Neural cell (in vitro differentiated cells): ENCODE data around the gene BRSK2. TPM values are rescaled to one million over a fixed set of nuclear protein-coding genes. Genes with fewer than 3 reads are reported as not detected.

Experiments used
- H2AFZ ChIP-seq: fragments of 200-600, 300-800 bp; sonication (generic), shearing (Covaris generic); 2 replicates; pipeline ENCODE4 v1.6.0; 2014; ENCODE audit warnings: low read depth, mild to moderate bottlenecking, antibody characterized with exemption, low read length, moderate library complexity
- H3F3A ChIP-seq: fragments of 200-600 bp; shearing (Covaris generic); 2 replicates; pipeline ENCODE4 v1.6.1; 2016; ENCODE audit warnings: mild to moderate bottlenecking, moderate library complexity, mixed read lengths, antibody characterized with exemption, low read length; ENCODE audit not compliant: insufficient read depth, poor library complexity, severe bottlenecking
- H3K27ac ChIP-seq: fragments of 200-600, 300-800 bp; sonication (generic), shearing (Covaris generic); 2 replicates; pipeline ENCODE4 v1.5.1; 2014; ENCODE audit warnings: mild to moderate bottlenecking, low read length, moderate library complexity
- H3K27me3 ChIP-seq: fragments of 300-800, 200-600 bp; sonication (generic), shearing (Covaris generic); 2 replicates; pipeline ENCODE4 v1.6.0; 2014; ENCODE audit warnings: mild to moderate bottlenecking, low read depth, low read length, moderate library complexity; ENCODE audit not compliant: insufficient read depth
- H3K36me3 ChIP-seq: fragments of 300-800, 200-600 bp; sonication (generic), shearing (Covaris generic); 2 replicates; pipeline ENCODE4 v1.5.1; 2014; ENCODE audit warnings: mild to moderate bottlenecking, antibody characterized with exemption, low read length, moderate library complexity; ENCODE audit not compliant: insufficient read depth
- H3K4me2 ChIP-seq: fragments of 300-800, 200-600 bp; sonication (generic), shearing (Covaris generic); 2 replicates; pipeline ENCODE4 v1.6.0; 2014; ENCODE audit warnings: mild to moderate bottlenecking, low read length
- H3K4me3 ChIP-seq: fragments of 300-800, 200-600 bp; sonication (generic), shearing (Covaris generic); 2 replicates; pipeline ENCODE4 v1.5.1; 2014; ENCODE audit warnings: mild to moderate bottlenecking, low read length, moderate library complexity
- H3K79me2 ChIP-seq: fragments of 200-600 bp; shearing (Covaris generic); replicated peaks from 2 replicates; pipeline ENCODE4 v1.6.0; 2014; ENCODE audit warnings: mild to moderate bottlenecking, low read length, moderate library complexity; ENCODE audit not compliant: insufficient read depth
- H3K9ac ChIP-seq: fragments of 300-800, 200-600 bp; sonication (generic), shearing (Covaris generic); 2 replicates; pipeline ENCODE4 v1.6.1; 2016; ENCODE audit warnings: mild to moderate bottlenecking, low read length, mixed read lengths
- H3K9me2 ChIP-seq: fragments of 200-600 bp; shearing (Covaris generic); 2 replicates; pipeline ENCODE4 v1.6.1; 2016; ENCODE audit warnings: mild to moderate bottlenecking, low read length, mixed read lengths; ENCODE audit not compliant: insufficient read depth
- H3K9me3 ChIP-seq: fragments of 200-600, 300-800 bp; sonication (generic), shearing (Covaris generic); 2 replicates; pipeline ENCODE4 v1.6.1; 2016; ENCODE audit warnings: mild to moderate bottlenecking, mixed run types, low read length, moderate library complexity, mixed read lengths
- H4K20me1 ChIP-seq: fragments of 200-600 bp; shearing (Covaris generic); 2 replicates; pipeline ENCODE4 v1.6.1; 2016; ENCODE audit warnings: mild to moderate bottlenecking, mixed run types; ENCODE audit not compliant: insufficient read depth
- EP300 ChIP-seq: fragments of 450-650 bp; conservative IDR thresholded peaks from 2 replicates; pipeline ENCODE4 v1.6.1; 2014; ENCODE audit warnings: antibody characterized with exemption, mild to moderate bottlenecking, moderate library complexity; ENCODE audit not compliant: poor library complexity, severe bottlenecking
- EZH2 ChIP-seq: fragments of 200-600, 300-800 bp; shearing (Covaris generic), sonication (generic); IDR thresholded peaks from 2 replicates; pipeline ENCODE4 v1.6.1; 2014; ENCODE audit warnings: antibody characterized with exemption, low read length, borderline replicate concordance, mild to moderate bottlenecking; ENCODE audit not compliant: insufficient read depth, poor library complexity, severe bottlenecking
- MXI1 ChIP-seq: fragments of 450-650 bp; conservative IDR thresholded peaks from 2 replicates; pipeline ENCODE4 v1.6.1; 2014; ENCODE audit warnings: antibody characterized with exemption, mild to moderate bottlenecking; ENCODE audit not compliant: poor library complexity, severe bottlenecking
- POLR2AphosphoS5 ChIP-seq: IDR thresholded peaks from 2 replicates; pipeline ENCODE4 v1.6.1; 2012
- RAD21 ChIP-seq: fragments of 450-650 bp; conservative IDR thresholded peaks from 2 replicates; pipeline ENCODE4 v1.6.1; 2014; ENCODE audit warnings: antibody characterized with exemption, mild to moderate bottlenecking, moderate library complexity
- SMC3 ChIP-seq: fragments of 450-650 bp; conservative IDR thresholded peaks from 2 replicates; pipeline ENCODE4 v1.6.1; 2014; ENCODE audit warnings: antibody characterized with exemption, mild to moderate bottlenecking, moderate library complexity; ENCODE audit not compliant: poor library complexity
- TAF1 ChIP-seq: IDR thresholded peaks from 2 replicates; pipeline ENCODE4 v1.6.1; 2012; ENCODE audit warnings: low read depth
- polyA plus RNA-seq: library from polyadenylated mRNA; depleted of rRNA; stranded (reverse); fragments of >200 nt; gene quantifications from 2 replicates; pipeline ENCODE4 v1.2.3, GENCODE V29; 2014
- TF ChIP-seq, protein P1 (sequence below): IDR thresholded peaks from 2 replicates; pipeline ENCODE4 v1.6.1; 2012; ENCODE audit warnings: borderline replicate concordance
- TF ChIP-seq, protein P2 (sequence below): fragments of 450-650 bp; IDR thresholded peaks from 2 replicates; pipeline ENCODE4 v1.5.1; 2014; ENCODE audit warnings: antibody characterized with exemption, mild to moderate bottlenecking, moderate library complexity; ENCODE audit not compliant: poor library complexity, severe bottlenecking

Gene BRSK2
- polyA plus RNA-seq, 1 donor from 2014 or later = 47.5 TPM

- H4K20me1 ChIP-seq = no peaks in the 10 kb centered on the region
- H3K9ac ChIP-seq = no peak overlapping the region
- no peaks in the 10 kb centered on the region for H3F3A ChIP-seq
- no peaks in the 10 kb centered on the region for H3K79me2 ChIP-seq
- no peak overlapping the region for H3K27ac ChIP-seq
- H3K36me3 ChIP-seq = no peaks in the 10 kb centered on the region
- H2AFZ ChIP-seq = no peak overlapping the region
- H3K9me2 ChIP-seq = no peaks in the 10 kb centered on the region
- H3K4me3 ChIP-seq = no peak overlapping the region
- TF ChIP-seq, protein P1, sequence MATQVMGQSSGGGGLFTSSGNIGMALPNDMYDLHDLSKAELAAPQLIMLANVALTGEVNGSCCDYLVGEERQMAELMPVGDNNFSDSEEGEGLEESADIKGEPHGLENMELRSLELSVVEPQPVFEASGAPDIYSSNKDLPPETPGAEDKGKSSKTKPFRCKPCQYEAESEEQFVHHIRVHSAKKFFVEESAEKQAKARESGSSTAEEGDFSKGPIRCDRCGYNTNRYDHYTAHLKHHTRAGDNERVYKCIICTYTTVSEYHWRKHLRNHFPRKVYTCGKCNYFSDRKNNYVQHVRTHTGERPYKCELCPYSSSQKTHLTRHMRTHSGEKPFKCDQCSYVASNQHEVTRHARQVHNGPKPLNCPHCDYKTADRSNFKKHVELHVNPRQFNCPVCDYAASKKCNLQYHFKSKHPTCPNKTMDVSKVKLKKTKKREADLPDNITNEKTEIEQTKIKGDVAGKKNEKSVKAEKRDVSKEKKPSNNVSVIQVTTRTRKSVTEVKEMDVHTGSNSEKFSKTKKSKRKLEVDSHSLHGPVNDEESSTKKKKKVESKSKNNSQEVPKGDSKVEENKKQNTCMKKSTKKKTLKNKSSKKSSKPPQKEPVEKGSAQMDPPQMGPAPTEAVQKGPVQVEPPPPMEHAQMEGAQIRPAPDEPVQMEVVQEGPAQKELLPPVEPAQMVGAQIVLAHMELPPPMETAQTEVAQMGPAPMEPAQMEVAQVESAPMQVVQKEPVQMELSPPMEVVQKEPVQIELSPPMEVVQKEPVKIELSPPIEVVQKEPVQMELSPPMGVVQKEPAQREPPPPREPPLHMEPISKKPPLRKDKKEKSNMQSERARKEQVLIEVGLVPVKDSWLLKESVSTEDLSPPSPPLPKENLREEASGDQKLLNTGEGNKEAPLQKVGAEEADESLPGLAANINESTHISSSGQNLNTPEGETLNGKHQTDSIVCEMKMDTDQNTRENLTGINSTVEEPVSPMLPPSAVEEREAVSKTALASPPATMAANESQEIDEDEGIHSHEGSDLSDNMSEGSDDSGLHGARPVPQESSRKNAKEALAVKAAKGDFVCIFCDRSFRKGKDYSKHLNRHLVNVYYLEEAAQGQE = no peak
- TF ChIP-seq EP300 = no peak
- no peak overlapping the region for H3K4me2 ChIP-seq
- H3K9me3 ChIP-seq = no peaks in the 10 kb centered on the region
- H3K27me3 ChIP-seq = no peaks in the 10 kb centered on the region
These were observed 107.0 kb downstream of the BRSK2 start for GRCh38 chr11:1496761-1497095.

DNA sequence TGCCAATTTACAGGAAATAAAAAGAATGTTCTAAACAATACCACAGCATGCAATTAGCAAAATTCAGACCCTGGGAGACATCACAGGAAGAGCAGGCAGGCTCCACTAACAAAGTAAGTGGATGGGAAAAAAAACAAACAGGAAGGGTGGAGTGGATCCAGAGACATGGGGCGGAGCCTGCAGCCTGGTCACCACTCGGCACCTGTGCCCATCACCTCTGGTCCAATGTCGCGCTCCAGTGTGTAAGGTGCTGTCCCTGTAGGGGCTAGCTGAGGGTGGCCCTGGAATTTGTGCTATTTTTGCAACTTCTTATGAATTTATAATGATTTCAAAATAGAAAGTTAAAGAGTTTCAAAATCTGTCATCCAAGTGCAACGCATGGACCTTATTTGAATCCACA is 107.9 kb downstream of the BRSK2 start:
- Histone ChIP-seq H3K4me3 (no peak overlapping the region), H3K9ac (no peak overlapping the region), H2AFZ (no peak overlapping the region), H3F3A (no peaks in the 10 kb centered on the region), H3K79me2 (no peaks in the 10 kb centered on the region), H3K27me3 (no peaks in the 10 kb centered on the region), H3K9me2 (no peaks in the 10 kb centered on the region), H3K36me3 (no peaks in the 10 kb centered on the region), H3K27ac (no peak overlapping the region), H3K4me2 (no peak overlapping the region), H4K20me1 (no peaks in the 10 kb centered on the region), H3K9me3 (no peaks in the 10 kb centered on the region)
- TF ChIP-seq MXI1 = no peak
- no peak for TF ChIP-seq SMC3
- TF ChIP-seq, protein P2, sequence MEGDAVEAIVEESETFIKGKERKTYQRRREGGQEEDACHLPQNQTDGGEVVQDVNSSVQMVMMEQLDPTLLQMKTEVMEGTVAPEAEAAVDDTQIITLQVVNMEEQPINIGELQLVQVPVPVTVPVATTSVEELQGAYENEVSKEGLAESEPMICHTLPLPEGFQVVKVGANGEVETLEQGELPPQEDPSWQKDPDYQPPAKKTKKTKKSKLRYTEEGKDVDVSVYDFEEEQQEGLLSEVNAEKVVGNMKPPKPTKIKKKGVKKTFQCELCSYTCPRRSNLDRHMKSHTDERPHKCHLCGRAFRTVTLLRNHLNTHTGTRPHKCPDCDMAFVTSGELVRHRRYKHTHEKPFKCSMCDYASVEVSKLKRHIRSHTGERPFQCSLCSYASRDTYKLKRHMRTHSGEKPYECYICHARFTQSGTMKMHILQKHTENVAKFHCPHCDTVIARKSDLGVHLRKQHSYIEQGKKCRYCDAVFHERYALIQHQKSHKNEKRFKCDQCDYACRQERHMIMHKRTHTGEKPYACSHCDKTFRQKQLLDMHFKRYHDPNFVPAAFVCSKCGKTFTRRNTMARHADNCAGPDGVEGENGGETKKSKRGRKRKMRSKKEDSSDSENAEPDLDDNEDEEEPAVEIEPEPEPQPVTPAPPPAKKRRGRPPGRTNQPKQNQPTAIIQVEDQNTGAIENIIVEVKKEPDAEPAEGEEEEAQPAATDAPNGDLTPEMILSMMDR = no peak
- TF ChIP-seq EZH2 = no peak
- TF ChIP-seq POLR2AphosphoS5 = no peak
- TF ChIP-seq EP300 = no peak
- no peak for TF ChIP-seq TAF1
- TF ChIP-seq, protein P1 = no peak
- no peak for TF ChIP-seq RAD21
